Brain microvascular endothelial cell (primary cell): ENCODE measurements around the gene PHF2.
"Not testable (repeated sequence)": the region's sequence is repeated elsewhere in the genome, so short reads cannot be mapped to it uniquely, and the experiment has no call there.

ENCODE experiments used
- DNase-seq: peaks from one replicate; pipeline ENCODE4 v3.0.0-alpha.2; 2020
- H3K27ac ChIP-seq: fragments of 250-450 bp; sonication (Bioruptor Pico); 2 replicates; pipeline ENCODE4 v1.5.1; 2020; ENCODE audit warnings: mild to moderate bottlenecking, moderate library complexity
- H3K27me3 ChIP-seq: fragments of 250-450 bp; sonication (Bioruptor Pico); replicated peaks from 2 replicates; pipeline ENCODE4 v1.5.1; 2020; ENCODE audit warnings: mild to moderate bottlenecking
- H3K36me3 ChIP-seq: fragments of 250-450 bp; sonication (Bioruptor Pico); replicated peaks from 2 replicates; pipeline ENCODE4 v1.5.1; 2020; ENCODE audit warnings: mild to moderate bottlenecking
- H3K4me3 ChIP-seq: 2 replicates; pipeline ENCODE4 v1.5.1; 2011; ENCODE audit warnings: low read depth, mild to moderate bottlenecking, control low read depth, low read length, moderate library complexity
- in situ Hi-C: cut with HindIII; loops from 2 replicates; pipeline ENCODE4 v1.10.0; 2017; ENCODE audit warnings: low sequenced_read_pairs, low pct_ligation_motif_present
- TF ChIP-seq, protein P1 (sequence below): IDR thresholded peaks from 2 replicates; pipeline ENCODE4 v1.5.1; 2011; ENCODE audit warnings: low read depth, mild to moderate bottlenecking, moderate library complexity, low read length, control low read depth, inconsistent platforms; ENCODE audit errors: missing control alignments

Gene PHF2

GRCh38 chr9:93664549-93665120 is 88.3 kb downstream of the PHF2 start:
- Histone ChIP-seq H3K4me3 (no peak overlapping the region), H3K27me3 (no peaks in the 10 kb centered on the region), H3K36me3 (no peaks in the 10 kb centered on the region), H3K27ac (no peak overlapping the region)
- in situ Hi-C loops = no loop called here
- TF ChIP-seq, protein P1, sequence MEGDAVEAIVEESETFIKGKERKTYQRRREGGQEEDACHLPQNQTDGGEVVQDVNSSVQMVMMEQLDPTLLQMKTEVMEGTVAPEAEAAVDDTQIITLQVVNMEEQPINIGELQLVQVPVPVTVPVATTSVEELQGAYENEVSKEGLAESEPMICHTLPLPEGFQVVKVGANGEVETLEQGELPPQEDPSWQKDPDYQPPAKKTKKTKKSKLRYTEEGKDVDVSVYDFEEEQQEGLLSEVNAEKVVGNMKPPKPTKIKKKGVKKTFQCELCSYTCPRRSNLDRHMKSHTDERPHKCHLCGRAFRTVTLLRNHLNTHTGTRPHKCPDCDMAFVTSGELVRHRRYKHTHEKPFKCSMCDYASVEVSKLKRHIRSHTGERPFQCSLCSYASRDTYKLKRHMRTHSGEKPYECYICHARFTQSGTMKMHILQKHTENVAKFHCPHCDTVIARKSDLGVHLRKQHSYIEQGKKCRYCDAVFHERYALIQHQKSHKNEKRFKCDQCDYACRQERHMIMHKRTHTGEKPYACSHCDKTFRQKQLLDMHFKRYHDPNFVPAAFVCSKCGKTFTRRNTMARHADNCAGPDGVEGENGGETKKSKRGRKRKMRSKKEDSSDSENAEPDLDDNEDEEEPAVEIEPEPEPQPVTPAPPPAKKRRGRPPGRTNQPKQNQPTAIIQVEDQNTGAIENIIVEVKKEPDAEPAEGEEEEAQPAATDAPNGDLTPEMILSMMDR = no peak
- no peak for DNase-seq

DNA sequence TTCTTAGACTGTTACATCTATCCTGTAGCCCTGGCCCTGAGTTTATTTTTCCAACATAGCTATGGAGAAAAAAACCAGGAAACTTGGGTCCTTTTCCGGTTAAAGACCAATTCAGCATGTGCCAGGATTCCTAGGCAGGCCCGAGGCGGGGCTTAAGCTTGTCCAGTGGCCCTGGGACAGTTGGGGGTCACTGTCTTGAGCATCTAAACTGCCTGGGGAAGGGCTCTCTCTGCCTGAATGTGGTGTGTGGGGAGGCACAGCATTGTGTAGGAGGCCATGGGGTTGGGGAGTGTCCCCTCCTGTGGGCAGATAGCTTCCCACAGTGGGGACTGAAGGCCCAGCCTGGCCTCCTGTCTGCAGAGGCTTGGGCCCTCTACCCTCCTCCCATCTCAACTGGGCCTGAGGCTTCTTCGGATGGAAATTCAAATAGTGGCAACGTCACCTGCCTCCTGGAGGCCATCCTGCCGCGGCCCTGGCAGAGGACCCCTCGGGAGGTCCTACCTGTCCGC is 88.8 kb downstream of the PHF2 start:
- in situ Hi-C loops = no loop called here
- Histone ChIP-seq H3K4me3 (no peak overlapping the region), H3K36me3 (no peaks in the 10 kb centered on the region), H3K27ac (no peak overlapping the region), H3K27me3 (no peaks in the 10 kb centered on the region)
- no peak for DNase-seq
- TF ChIP-seq, protein P1 = no peak

DNA sequence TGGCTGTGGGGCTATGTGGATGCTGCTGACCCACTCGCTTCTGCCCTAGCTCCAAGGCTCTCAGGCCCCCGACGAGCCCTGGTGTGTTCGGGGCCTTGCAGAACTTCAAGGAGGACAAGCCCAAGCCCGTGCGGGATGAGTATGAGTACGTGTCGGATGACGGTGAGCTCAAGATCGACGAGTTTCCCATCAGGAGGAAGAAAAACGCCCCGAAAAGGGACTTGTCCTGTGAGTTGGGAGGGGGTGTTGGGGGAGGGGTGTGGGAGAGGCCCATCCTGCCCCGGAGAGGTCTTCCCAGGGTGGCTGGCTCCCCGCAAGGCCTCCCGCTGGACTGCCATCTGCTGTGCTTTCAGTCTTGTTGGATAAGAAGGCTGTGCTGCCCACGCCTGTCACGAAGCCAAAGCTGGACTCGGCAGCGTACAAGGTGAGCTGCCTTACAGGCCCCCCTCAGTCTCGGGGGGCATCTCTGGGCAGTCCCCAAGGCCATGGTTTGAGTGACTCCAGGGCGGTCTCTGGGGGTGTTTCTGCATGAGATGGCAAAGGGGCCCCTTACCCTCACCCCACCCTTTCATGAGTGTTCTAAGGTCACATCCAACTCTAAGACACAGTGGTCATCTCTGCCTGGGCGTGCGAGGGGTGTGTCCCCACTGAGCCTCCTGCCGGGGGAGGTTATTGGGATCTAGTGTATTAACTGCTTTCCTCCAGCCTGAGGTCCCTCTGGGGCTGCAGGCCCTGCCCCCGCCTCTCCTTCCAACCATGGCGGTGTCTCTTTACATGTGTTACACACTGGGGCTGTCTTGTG is 89.5 kb downstream of the PHF2 start:
- no peaks in the 10 kb centered on the region for H3K36me3 ChIP-seq
- in situ Hi-C loops = no loop called here
- TF ChIP-seq, protein P1 = no peak

DNA sequence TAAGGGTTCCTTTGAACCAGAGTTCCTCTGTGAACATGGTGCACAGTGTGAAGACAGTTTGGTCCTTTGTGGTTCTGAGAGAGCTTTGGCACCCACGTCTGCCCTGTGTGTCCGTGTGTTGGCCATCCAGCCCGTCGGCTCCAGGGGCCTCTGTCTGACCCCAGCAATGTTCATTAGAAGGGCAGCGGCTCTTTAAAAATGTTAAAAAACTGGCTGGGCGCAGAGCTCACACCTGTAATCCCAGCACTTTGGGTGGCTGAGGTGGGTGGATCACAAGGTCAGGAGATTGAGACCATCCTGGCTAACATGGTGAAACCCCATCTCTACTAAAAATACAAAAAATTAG is 90.0 kb downstream of the PHF2 start:
- not testable (repeated sequence) for H3K4me3 ChIP-seq, H3K27me3 ChIP-seq

More for the DNA sequence above, 89.5 kb downstream of the PHF2 start:
- DNase-seq = no peak
- H3K4me3 ChIP-seq = no peak overlapping the region
- no peak overlapping the region for H3K27ac ChIP-seq
- H3K27me3 ChIP-seq = no peaks in the 10 kb centered on the region

GRCh38 chr9:93667006-93667405 is 90.6 kb downstream of the PHF2 start:
- no peak overlapping the region for H3K27ac ChIP-seq
- no peaks in the 10 kb centered on the region for H3K36me3 ChIP-seq
- DNase-seq = no peak
- in situ Hi-C loops = no loop called here
- no peak overlapping the region for H3K4me3 ChIP-seq
- TF ChIP-seq, protein P1 = no peak
- H3K27me3 ChIP-seq = no peaks in the 10 kb centered on the region

More for the DNA sequence above, 90.0 kb downstream of the PHF2 start:
- in situ Hi-C loops, DNase-seq, H3K36me3 ChIP-seq, H3K27ac ChIP-seq: not testable (repeated sequence)

- TF ChIP-seq, protein P1 = no peak
- Histone ChIP-seq H3K27ac (no peak overlapping the region), H3K27me3 (no peaks in the 10 kb centered on the region), H3K4me3 (no peak overlapping the region), H3K36me3 (no peaks in the 10 kb centered on the region)
- no peak for DNase-seq
- in situ Hi-C loops = no loop called here
Observed at GRCh38 chr9:93667627-93668026, 91.2 kb downstream of the PHF2 start.
